AG09319 (cell line): ENCODE data around the gene LMAN1L.

Experiments used
- DNase-seq: peaks from one replicate; pipeline ENCODE4 v3.0.0-alpha.2; 2010; ENCODE audit warnings: low read depth; ENCODE audit errors: extremely low read depth
- CTCF ChIP-seq: IDR thresholded peaks from 2 replicates; pipeline ENCODE4 v1.5.1; 2011; ENCODE audit warnings: low read depth, mild to moderate bottlenecking, inconsistent platforms, low read length, moderate library complexity

Gene LMAN1L

GRCh38 chr15:74857082-74857655 is 44.5 kb downstream of the LMAN1L start:
- TF ChIP-seq CTCF = no peak
- no peak for DNase-seq

GRCh38 chr15:74857671-74858368 is 45.2 kb downstream of the LMAN1L start:
- no peak for DNase-seq
- no peak for TF ChIP-seq CTCF

- TF ChIP-seq CTCF = no peak
- DNase-seq = no peak
Measured at GRCh38 chr15:74858369-74858740, 45.7 kb downstream of the LMAN1L start.

GRCh38 chr15:74863239-74864056 is 50.8 kb downstream of the LMAN1L start:
- DNase-seq = no peak
- TF ChIP-seq CTCF = no peak

GRCh38 chr15:74864296-74864695 is 51.7 kb downstream of the LMAN1L start:
- no peak for TF ChIP-seq CTCF
- no peak for DNase-seq

GRCh38 chr15:74865316-74865715 is 52.7 kb downstream of the LMAN1L start:
- no peak for DNase-seq
- TF ChIP-seq CTCF = no peak

GRCh38 chr15:74866090-74866489 is 53.5 kb downstream of the LMAN1L start:
- TF ChIP-seq CTCF = no peak
- DNase-seq = no peak
